ENCODE data around the gene COL16A1. TPM values are rescaled to one million over a fixed set of nuclear protein-coding genes. Genes with fewer than 3 reads are reported as not detected.

Gene COL16A1
- polyA plus RNA-seq, 3 donors: 0.13 TPM; not detected in 2

DNA sequence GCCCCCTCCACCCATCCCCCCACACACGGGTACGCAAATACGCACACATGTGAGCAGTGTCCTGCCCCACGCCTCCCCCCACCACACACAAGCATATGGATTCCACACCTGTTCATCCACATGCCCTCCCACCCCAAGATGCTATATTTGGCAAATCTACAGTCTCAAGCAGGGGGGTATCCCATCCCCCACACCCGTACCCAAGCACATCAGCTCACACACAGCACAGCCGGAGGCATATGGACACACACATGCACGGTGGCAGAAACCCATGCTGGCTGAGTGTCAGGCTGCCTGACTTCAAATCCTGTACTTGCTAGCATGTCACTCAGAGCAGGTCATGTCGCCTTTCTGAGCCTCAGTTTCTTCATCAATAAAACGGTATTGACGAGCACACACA is 10.6 kb downstream of the COL16A1 start:
- H3K79me2 ChIP-seq (ENCODE audit: insufficient read depth, low read length): no peaks in the 10 kb centered on the region
- no peaks in the 10 kb centered on the region for H3K9me3 ChIP-seq (replicated peaks in 1 of 2; ENCODE audit: control insufficient read depth in 1 of 2, insufficient read depth in 1 of 2, low read length in 2 of 2)
- no peak overlapping the region for H3K27ac ChIP-seq (ENCODE audit: low read depth in 1 of 2, low read length in 2 of 2)
- no peak overlapping the region for H3K4me3 ChIP-seq (replicated peaks in 1 of 3; ENCODE audit: low read depth in 2 of 3, low read length in 3 of 3)
- H2AFZ ChIP-seq (ENCODE audit: insufficient read depth, low read depth, low read length, poor library complexity, severe bottlenecking): no peak overlapping the region
- TF ChIP-seq, protein P1, sequence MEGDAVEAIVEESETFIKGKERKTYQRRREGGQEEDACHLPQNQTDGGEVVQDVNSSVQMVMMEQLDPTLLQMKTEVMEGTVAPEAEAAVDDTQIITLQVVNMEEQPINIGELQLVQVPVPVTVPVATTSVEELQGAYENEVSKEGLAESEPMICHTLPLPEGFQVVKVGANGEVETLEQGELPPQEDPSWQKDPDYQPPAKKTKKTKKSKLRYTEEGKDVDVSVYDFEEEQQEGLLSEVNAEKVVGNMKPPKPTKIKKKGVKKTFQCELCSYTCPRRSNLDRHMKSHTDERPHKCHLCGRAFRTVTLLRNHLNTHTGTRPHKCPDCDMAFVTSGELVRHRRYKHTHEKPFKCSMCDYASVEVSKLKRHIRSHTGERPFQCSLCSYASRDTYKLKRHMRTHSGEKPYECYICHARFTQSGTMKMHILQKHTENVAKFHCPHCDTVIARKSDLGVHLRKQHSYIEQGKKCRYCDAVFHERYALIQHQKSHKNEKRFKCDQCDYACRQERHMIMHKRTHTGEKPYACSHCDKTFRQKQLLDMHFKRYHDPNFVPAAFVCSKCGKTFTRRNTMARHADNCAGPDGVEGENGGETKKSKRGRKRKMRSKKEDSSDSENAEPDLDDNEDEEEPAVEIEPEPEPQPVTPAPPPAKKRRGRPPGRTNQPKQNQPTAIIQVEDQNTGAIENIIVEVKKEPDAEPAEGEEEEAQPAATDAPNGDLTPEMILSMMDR (IDR thresholded peaks at IDR 0.05): no peak
- DNase-seq: no peak
- no peaks in the 10 kb centered on the region for H4K20me1 ChIP-seq (ENCODE audit: insufficient read depth, low read length)
- Mint-ChIP-seq H3K36me3 (no peaks in the 10 kb centered on the region), H3K27me3 (ENCODE audit: low read depth in 3 of 3) (peaks cover 3 to 4% (median 4%) of the 10 kb centered on the region in 3 donors), H3K4me3 (no peak overlapping the region), H3K9me3 (no peaks in the 10 kb centered on the region), H3K4me1 (no peaks in the 10 kb centered on the region), H3K27ac (no peak overlapping the region)
- intact Hi-C loops (cut with micrococcal nuclease): no loop called here
- H3K4me2 ChIP-seq (replicated peaks; ENCODE audit: extremely low read depth, low read length, poor library complexity, severe bottlenecking): no peak overlapping the region
- H3K9ac ChIP-seq (ENCODE audit: insufficient read depth, low read length, poor library complexity, severe bottlenecking): no peak overlapping the region
- no peaks in the 10 kb centered on the region for H3K4me1 ChIP-seq (ENCODE audit: control insufficient read depth in 1 of 2, insufficient read depth in 2 of 2, low read length in 2 of 2)
- no peaks in the 10 kb centered on the region for H3K36me3 ChIP-seq (replicated peaks in 1 of 2; ENCODE audit: control insufficient read depth in 1 of 2, insufficient read depth in 2 of 2, low read length in 2 of 2)
- 90% methylated on average over 6 of the region's 10 CpGs for WGBS (ENCODE audit: insufficient coverage)
- no peaks in the 10 kb centered on the region for H3K27me3 ChIP-seq (ENCODE audit: control insufficient read depth in 2 of 2, insufficient read depth in 2 of 2, low read length in 2 of 2)

DNA sequence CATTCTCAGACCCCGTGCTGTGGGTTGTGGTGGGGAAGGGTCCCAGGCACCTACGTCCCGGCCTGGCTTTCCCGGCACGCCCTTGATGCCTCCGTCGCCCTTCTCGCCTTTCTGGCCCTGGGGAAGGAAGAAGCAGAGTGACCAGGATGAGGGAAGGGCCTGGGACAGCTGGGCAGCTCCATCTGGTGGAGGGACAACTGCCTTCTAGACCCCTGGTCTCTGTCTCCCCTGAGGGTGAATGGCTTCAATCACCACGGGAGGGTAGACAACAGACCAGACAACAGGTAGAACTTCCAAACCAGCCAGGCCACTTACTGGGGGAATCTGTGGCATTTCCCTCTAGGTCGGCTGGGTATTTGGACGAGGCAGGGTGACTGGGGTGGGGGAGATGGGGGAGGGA is 11.9 kb downstream of the COL16A1 start:
- TF ChIP-seq, protein P1 (IDR thresholded peaks at IDR 0.05): no peak
- Histone ChIP-seq H3K27me3 (ENCODE audit: control insufficient read depth in 2 of 2, insufficient read depth in 2 of 2, low read length in 2 of 2) (no peaks in the 10 kb centered on the region), H3K36me3 (replicated peaks in 1 of 2; ENCODE audit: control insufficient read depth in 1 of 2, insufficient read depth in 2 of 2, low read length in 2 of 2) (no peaks in the 10 kb centered on the region), H3K9me3 (replicated peaks in 1 of 2; ENCODE audit: control insufficient read depth in 1 of 2, insufficient read depth in 1 of 2, low read length in 2 of 2) (no peaks in the 10 kb centered on the region), H3K9ac (ENCODE audit: insufficient read depth, low read length, poor library complexity, severe bottlenecking) (no peak overlapping the region), H3K79me2 (ENCODE audit: insufficient read depth, low read length) (no peaks in the 10 kb centered on the region), H2AFZ (ENCODE audit: insufficient read depth, low read depth, low read length, poor library complexity, severe bottlenecking) (no peak overlapping the region), H3K4me2 (replicated peaks; ENCODE audit: extremely low read depth, low read length, poor library complexity, severe bottlenecking) (no peak overlapping the region), H3K4me1 (ENCODE audit: control insufficient read depth in 1 of 2, insufficient read depth in 2 of 2, low read length in 2 of 2) (no peaks in the 10 kb centered on the region), H3K27ac (ENCODE audit: low read depth in 1 of 2, low read length in 2 of 2) (no peak overlapping the region), H4K20me1 (ENCODE audit: insufficient read depth, low read length) (no peaks in the 10 kb centered on the region), H3K4me3 (replicated peaks in 1 of 3; ENCODE audit: low read depth in 2 of 3, low read length in 3 of 3) (no peak overlapping the region)
- 97% methylated on average over 8 of the region's 11 CpGs for WGBS (ENCODE audit: insufficient coverage)
- Mint-ChIP-seq H3K9me3 (peaks cover 0 to 2% (median 0%) of the 10 kb centered on the region in 7 donors), H3K36me3 (no peaks in the 10 kb centered on the region), H3K4me3 (no peak overlapping the region), H3K27ac (no peak overlapping the region), H3K4me1 (no peaks in the 10 kb centered on the region), H3K27me3 (ENCODE audit: low read depth in 3 of 3) (peaks cover 0 to 2% (median 1%) of the 10 kb centered on the region in 3 donors)
- intact Hi-C loops (cut with micrococcal nuclease): no loop called here
- no peak for DNase-seq

Data from CD14-positive monocyte (primary cell).